Fibroblast of skin of back (primary cell): ENCODE results near the gene C1QTNF8. TPM values are rescaled to one million over a fixed set of nuclear protein-coding genes. Genes with fewer than 3 reads are reported as not detected.

Experiments used
- DNase-seq: peaks from one replicate; pipeline ENCODE4 v3.0.0-alpha.2; 2013
- polyA plus RNA-seq, 2 experiments: library from polyadenylated mRNA; unstranded; fragments of 120-200 nt; gene quantifications; one replicate each; pipeline ENCODE4 v1.2.1, GENCODE V29; 2013; ENCODE audit not compliant: insufficient read length in 2 of 2

Gene C1QTNF8
- polyA plus RNA-seq (2013, experiment 1 of 2; ENCODE audit: insufficient read length): not detected
- not detected for polyA plus RNA-seq (2013, experiment 2 of 2; ENCODE audit: insufficient read length)

GRCh38 chr16:1096169-1097082 lies at the start of gene C1QTNF8:
Gene C1QTNF8 (minus strand): TSS chr16:1096244. CDS start chr16:1094922, 1,322 bp downstream.
- DNase-seq: no peak

- no peak for DNase-seq
Measured at GRCh38 chr16:1145383-1146100, 49.5 kb upstream of the C1QTNF8 start.

GRCh38 chr16:1144476-1145382 lies 48.7 kb upstream of the C1QTNF8 start:
- no peak for DNase-seq

GRCh38 chr16:1143761-1144450 lies 47.9 kb upstream of the C1QTNF8 start:
- no peak for DNase-seq

- no peak for DNase-seq
Measured at GRCh38 chr16:1142911-1143310, 46.9 kb upstream of the C1QTNF8 start.

- no peak for DNase-seq
Measured at GRCh38 chr16:1141716-1142115, 45.7 kb upstream of the C1QTNF8 start.

- no peak for DNase-seq
Measured at GRCh38 chr16:1141191-1141590, 45.1 kb upstream of the C1QTNF8 start.

GRCh38 chr16:1140582-1141162 lies 44.6 kb upstream of the C1QTNF8 start:
- DNase-seq: no peak

- no peak for DNase-seq
Measured at GRCh38 chr16:1137604-1138003, 41.6 kb upstream of the C1QTNF8 start.

GRCh38 chr16:1135459-1135825 lies 39.4 kb upstream of the C1QTNF8 start:
- DNase-seq: no peak

GRCh38 chr16:1134776-1135458 lies 38.9 kb upstream of the C1QTNF8 start:
- no peak for DNase-seq

GRCh38 chr16:1133810-1134520 lies 37.9 kb upstream of the C1QTNF8 start:
- no peak for DNase-seq

GRCh38 chr16:1133271-1133670 lies 37.2 kb upstream of the C1QTNF8 start:
- no peak for DNase-seq

GRCh38 chr16:1132431-1132830 lies 36.4 kb upstream of the C1QTNF8 start:
- no peak for DNase-seq

- DNase-seq: no peak
Measured at GRCh38 chr16:1131378-1131994, 35.4 kb upstream of the C1QTNF8 start.

GRCh38 chr16:1130382-1130781 lies 34.3 kb upstream of the C1QTNF8 start:
- DNase-seq: no peak

GRCh38 chr16:1129106-1129960 lies 33.3 kb upstream of the C1QTNF8 start:
- DNase-seq: no peak

- no peak for DNase-seq
Measured at GRCh38 chr16:1127971-1128715, 32.1 kb upstream of the C1QTNF8 start.
